H9 (cell line): ENCODE data around the gene ALPI. TPM values are rescaled to one million over a fixed set of nuclear protein-coding genes. Genes with fewer than 3 reads are reported as not detected.

ENCODE experiments used
- DNase-seq: peaks from one replicate; pipeline ENCODE4 v3.0.0-alpha.2; 2017
- H2AFZ ChIP-seq: one replicate; pipeline ENCODE4 v1.6.1; 2013; ENCODE audit warnings: mild to moderate bottlenecking, low read length, control low read depth, moderate library complexity
- H2AK5ac ChIP-seq: 2 replicates; pipeline ENCODE4 v1.6.1; 2013; ENCODE audit warnings: low read length, control low read depth, mixed read lengths; ENCODE audit not compliant: insufficient read length
- H2BK120ac ChIP-seq: one replicate; pipeline ENCODE4 v1.6.1; 2013; ENCODE audit warnings: low read depth, mild to moderate bottlenecking, low read length, control low read depth, inconsistent platforms; ENCODE audit not compliant: poor library complexity, severe bottlenecking
- H2BK12ac ChIP-seq: 2 replicates; pipeline ENCODE4 v1.6.1; 2013; ENCODE audit warnings: low read length, control low read depth, mixed read lengths, low read depth; ENCODE audit not compliant: insufficient read length
- H2BK15ac ChIP-seq: 2 replicates; pipeline ENCODE4 v1.6.1; 2013; ENCODE audit warnings: low read depth, low read length, control low read depth
- H2BK20ac ChIP-seq: one replicate; pipeline ENCODE4 v1.6.1; 2013; ENCODE audit warnings: low read depth, mild to moderate bottlenecking, low read length, control low read depth, inconsistent platforms; ENCODE audit not compliant: poor library complexity, severe bottlenecking
- H2BK5ac ChIP-seq: 2 replicates; pipeline ENCODE4 v1.6.1; 2013; ENCODE audit warnings: low read length, control low read depth, mixed read lengths; ENCODE audit not compliant: insufficient read length
- H3K14ac ChIP-seq: 2 replicates; pipeline ENCODE4 v1.6.1; 2013; ENCODE audit warnings: low read length, control low read depth; ENCODE audit not compliant: insufficient read depth
- H3K18ac ChIP-seq: 2 replicates; pipeline ENCODE4 v1.6.1; 2013; ENCODE audit warnings: low read depth, mild to moderate bottlenecking, mixed read lengths, low read length, control low read depth; ENCODE audit not compliant: insufficient read length
- H3K23ac ChIP-seq: 2 replicates; pipeline ENCODE4 v1.6.1; 2013; ENCODE audit warnings: low read length, control low read depth, mixed read lengths, low read depth; ENCODE audit not compliant: insufficient read length
- H3K23me2 ChIP-seq: 2 replicates; pipeline ENCODE4 v1.6.1; 2013; ENCODE audit warnings: low read depth, mild to moderate bottlenecking, mixed read lengths, low read length, control low read depth; ENCODE audit not compliant: insufficient read length, poor library complexity, severe bottlenecking
- H3K27ac ChIP-seq: 2 replicates; pipeline ENCODE4 v1.5.1; 2013; ENCODE audit warnings: low read length, control low read depth, mixed read lengths, low read depth; ENCODE audit not compliant: insufficient read length
- H3K27me3 ChIP-seq: 2 replicates; pipeline ENCODE4 v1.6.1; 2013; ENCODE audit warnings: low read length, control low read depth, inconsistent platforms; ENCODE audit not compliant: insufficient read depth
- H3K4ac ChIP-seq: 2 replicates; pipeline ENCODE4 v1.6.1; 2013; ENCODE audit warnings: low read depth, mild to moderate bottlenecking, control low read depth, inconsistent platforms, low read length, moderate library complexity
- H3K4me1 ChIP-seq: 2 replicates; pipeline ENCODE4 v1.6.1; 2013; ENCODE audit warnings: low read length, control low read depth, inconsistent platforms; ENCODE audit not compliant: insufficient read depth
- H3K4me2 ChIP-seq: 2 replicates; pipeline ENCODE4 v1.6.1; 2013; ENCODE audit warnings: low read length, control low read depth, mixed read lengths; ENCODE audit not compliant: insufficient read length, insufficient read depth
- H3K56ac ChIP-seq: 2 replicates; pipeline ENCODE4 v1.6.1; 2013; ENCODE audit warnings: low read depth, mild to moderate bottlenecking, mixed read lengths, low read length, control low read depth; ENCODE audit not compliant: insufficient read length
- H3K79me1 ChIP-seq: 2 replicates; pipeline ENCODE4 v1.6.1; 2013; ENCODE audit warnings: low read depth, mild to moderate bottlenecking, moderate library complexity, low read length, control low read depth, inconsistent platforms; ENCODE audit not compliant: insufficient read depth, poor library complexity, severe bottlenecking
- H3K79me2 ChIP-seq: 2 replicates; pipeline ENCODE4 v1.6.1; 2013; ENCODE audit warnings: low read length, control low read depth, inconsistent platforms; ENCODE audit not compliant: insufficient read depth
- H3K9ac ChIP-seq: 2 replicates; pipeline ENCODE4 v1.6.1; 2013; ENCODE audit warnings: low read length, control low read depth, mixed read lengths; ENCODE audit not compliant: insufficient read length; ENCODE audit errors: extremely low read depth
- H3K9me3 ChIP-seq: one replicate; pipeline ENCODE4 v1.6.1; 2013; ENCODE audit warnings: low read depth, low read length, inconsistent platforms; ENCODE audit not compliant: control insufficient read depth
- H3T11ph ChIP-seq: one replicate; pipeline ENCODE4 v1.6.1; 2013; ENCODE audit warnings: mild to moderate bottlenecking, low read length, control low read depth, inconsistent platforms
- H4K20me1 ChIP-seq: one replicate; pipeline ENCODE4 v1.6.1; 2013; ENCODE audit not compliant: control insufficient read depth, insufficient read length, insufficient read depth
- H4K5ac ChIP-seq: 2 replicates; pipeline ENCODE4 v1.6.1; 2013; ENCODE audit warnings: low read depth, mild to moderate bottlenecking, mixed read lengths, low read length, control low read depth; ENCODE audit not compliant: insufficient read length
- H4K8ac ChIP-seq: replicated peaks from 2 replicates; pipeline ENCODE4 v1.6.1; 2013; ENCODE audit warnings: low read length, control low read depth, mixed read lengths, low read depth; ENCODE audit not compliant: insufficient read length
- H4K91ac ChIP-seq: 2 replicates; pipeline ENCODE4 v1.6.1; 2013; ENCODE audit warnings: low read depth, mild to moderate bottlenecking, moderate library complexity, mixed read lengths, low read length, control low read depth; ENCODE audit not compliant: insufficient read length
- H3K27ac Mint-ChIP-seq, 3 experiments: 2 replicates in 2 of 3; 3 replicates in 1 of 3; pipeline ENCODE4 v1.8.0; 2020 to 2021; ENCODE audit warnings: mixed read lengths in 3 of 3, mild to moderate bottlenecking in 1 of 3, moderate library complexity in 1 of 3
- H3K27me3 Mint-ChIP-seq: 2 replicates; pipeline ENCODE4 v1.8.0; 2021; ENCODE audit warnings: low read depth, mild to moderate bottlenecking, moderate library complexity, mixed read lengths
- H3K36me3 Mint-ChIP-seq, 3 experiments: 2 replicates in 2 of 3; 3 replicates in 1 of 3; pipeline ENCODE4 v1.8.0; 2020 to 2021; ENCODE audit warnings: low read depth in 3 of 3, mixed read lengths in 3 of 3; ENCODE audit not compliant: insufficient read depth in 1 of 3
- H3K4me1 Mint-ChIP-seq, 2 experiments: 2 replicates each; pipeline ENCODE4 v1.8.0; 2020; ENCODE audit warnings: mixed read lengths in 2 of 2
- H3K4me3 Mint-ChIP-seq, 2 experiments: 2 replicates in 1 of 2; 3 replicates in 1 of 2; pipeline ENCODE4 v1.8.0; 2020 to 2021; ENCODE audit warnings: mild to moderate bottlenecking in 2 of 2, mixed read lengths in 2 of 2, moderate library complexity in 1 of 2
- H3K9me3 Mint-ChIP-seq, 2 experiments: 2 replicates in 1 of 2; 3 replicates in 1 of 2; pipeline ENCODE4 v1.8.0; 2020; ENCODE audit warnings: mild to moderate bottlenecking in 2 of 2, mixed read lengths in 2 of 2, moderate library complexity in 1 of 2
- CTCF ChIP-seq: fragments of 200-600 bp; sonication (generic); conservative IDR thresholded peaks from 3 replicates; pipeline ENCODE4 v1.8.0; 2021; ENCODE audit warnings: antibody characterized with exemption, mild to moderate bottlenecking
- WGBS: extraction: QIAGEN DNeasy Blood & Tissue Kit; methylation state at CpG from one replicate; pipeline ENCODE4 v1.1.7; 2013; ENCODE audit warnings: missing lambda C conversion rate, low lambda C conversion rate, mixed read lengths; ENCODE audit not compliant: insufficient read length; ENCODE audit errors: extremely low coverage; 5-methylcytosine and 5-hydroxymethylcytosine counted together
- total RNA-seq: library from RNA; stranded (reverse); gene quantifications from 2 replicates; pipeline ENCODE4 v1.2.1, GENCODE V29; 2021

Gene ALPI
- total RNA-seq, 1 experiment from 2014 or later = not detected

GRCh38 chr2:232417489-232417888 is 38.5 kb upstream of the ALPI start:
- no peaks in the 10 kb centered on the region for H3K79me1 ChIP-seq
- Mint-ChIP-seq H3K4me1 (peaks cover 22 to 26% of the 10 kb centered on the region in 2 experiments), H3K27me3 (peaks cover 56% of the 10 kb centered on the region), H3K4me3 (peak overlapping the region in 1 of 2 experiments; percentile 84; a peak in 2 of 5 replicates), H3K27ac (no peak overlapping the region), H3K9me3 (peaks cover 9 to 10% of the 10 kb centered on the region in 2 experiments), H3K36me3 (peaks cover 6 to 85% (median 46%) of the 10 kb centered on the region in 3 experiments)
- no peak overlapping the region for H2BK12ac ChIP-seq
- no peak for DNase-seq
- no peaks in the 10 kb centered on the region for H3K9me3 ChIP-seq
- peaks cover 7% of the 10 kb centered on the region for H4K20me1 ChIP-seq
- H3K27ac ChIP-seq = no peak overlapping the region
- peaks cover 2% of the 10 kb centered on the region; the same call in 1 of the 2 replicates for H3K4me1 ChIP-seq
- H3K18ac ChIP-seq = no peak overlapping the region
- peaks cover 28% of the 10 kb centered on the region; the same call in 1 of the 2 replicates for H3K27me3 ChIP-seq
- no peak overlapping the region for H4K8ac ChIP-seq
- H3K23me2 ChIP-seq = peaks cover 23% of the 10 kb centered on the region
- H2BK5ac ChIP-seq = no peak overlapping the region
- H3K4me2 ChIP-seq = no peak overlapping the region
- no peak for TF ChIP-seq CTCF
- no peak overlapping the region for H3K56ac ChIP-seq
- H2BK120ac ChIP-seq = no peak overlapping the region
- WGBS = no CpG with 5 or more reads among the region's 5 CpGs
- H2AK5ac ChIP-seq = no peak overlapping the region
- no peak overlapping the region for H2AFZ ChIP-seq
- no peak overlapping the region for H4K91ac ChIP-seq
- no peak overlapping the region for H3K14ac ChIP-seq
- no peaks in the 10 kb centered on the region for H3K79me2 ChIP-seq
- H3T11ph ChIP-seq = no peak overlapping the region
- H2BK15ac ChIP-seq = no peak overlapping the region; the same call in 1 of the 2 replicates
- no peak overlapping the region for H3K9ac ChIP-seq
- no peak overlapping the region for H4K5ac ChIP-seq
- no peak overlapping the region for H3K4ac ChIP-seq
- H3K23ac ChIP-seq = no peak overlapping the region
- no peak overlapping the region for H2BK20ac ChIP-seq
